Right lobe of liver (tissue), 4 donors: ENCODE results near the gene POLR3E.

Source experiments
- POLR2A ChIP-seq: fragments of 450-650 bp; IDR thresholded peaks from one replicate; pipeline ENCODE4 v1.6.1; 2017; ENCODE audit warnings: antibody characterized with exemption, mild to moderate bottlenecking
- TF ChIP-seq, protein P1 (sequence below), 4 donors: fragments of 200-600 bp in 3 of 4; fragments of 450-650 bp in 1 of 4; IDR thresholded peaks; one replicate each; pipeline versions ENCODE4 v1.5.1 to v1.8.0; 2016 to 2022; ENCODE audit warnings: antibody characterized with exemption in 4 of 4, mild to moderate bottlenecking in 2 of 4
- donor health status: DM: no; HTN: no; CAD: no.
- donor health status: DM: no; HTN: no; CAD: no.
- donor health status: DM: no; HTN: yes; CAD: no.

DNA sequence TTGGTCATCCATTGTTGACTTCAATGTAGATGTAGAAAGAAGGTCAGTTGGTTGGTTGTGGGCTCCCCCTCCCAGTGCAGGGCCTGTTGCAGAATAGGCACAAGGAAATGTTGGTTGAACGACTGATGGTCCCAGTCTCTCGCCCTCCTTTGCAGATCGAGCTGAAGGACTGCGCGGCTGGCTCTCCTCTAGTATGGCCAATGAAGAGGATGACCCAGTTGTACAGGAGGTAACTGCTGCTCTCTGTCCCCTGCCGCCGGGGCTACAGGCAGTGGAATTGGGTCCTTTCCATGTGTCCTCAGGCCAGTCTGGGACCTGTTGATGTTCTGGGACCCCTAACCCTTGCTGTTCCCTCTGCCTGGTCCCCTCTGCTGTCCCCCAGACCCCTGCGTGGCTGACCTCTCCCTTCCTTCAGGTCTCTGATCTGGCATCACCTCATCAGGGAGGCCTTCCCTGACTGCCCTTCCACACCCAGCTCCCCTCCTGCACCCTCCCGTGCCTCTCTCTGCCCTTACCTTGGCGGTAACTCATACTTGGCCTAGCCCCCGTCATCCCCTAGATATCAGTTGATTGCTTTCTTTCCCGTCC is 5.7 kb downstream of the POLR3E start:
- no peak for TF ChIP-seq POLR2A
- TF ChIP-seq, protein P1, sequence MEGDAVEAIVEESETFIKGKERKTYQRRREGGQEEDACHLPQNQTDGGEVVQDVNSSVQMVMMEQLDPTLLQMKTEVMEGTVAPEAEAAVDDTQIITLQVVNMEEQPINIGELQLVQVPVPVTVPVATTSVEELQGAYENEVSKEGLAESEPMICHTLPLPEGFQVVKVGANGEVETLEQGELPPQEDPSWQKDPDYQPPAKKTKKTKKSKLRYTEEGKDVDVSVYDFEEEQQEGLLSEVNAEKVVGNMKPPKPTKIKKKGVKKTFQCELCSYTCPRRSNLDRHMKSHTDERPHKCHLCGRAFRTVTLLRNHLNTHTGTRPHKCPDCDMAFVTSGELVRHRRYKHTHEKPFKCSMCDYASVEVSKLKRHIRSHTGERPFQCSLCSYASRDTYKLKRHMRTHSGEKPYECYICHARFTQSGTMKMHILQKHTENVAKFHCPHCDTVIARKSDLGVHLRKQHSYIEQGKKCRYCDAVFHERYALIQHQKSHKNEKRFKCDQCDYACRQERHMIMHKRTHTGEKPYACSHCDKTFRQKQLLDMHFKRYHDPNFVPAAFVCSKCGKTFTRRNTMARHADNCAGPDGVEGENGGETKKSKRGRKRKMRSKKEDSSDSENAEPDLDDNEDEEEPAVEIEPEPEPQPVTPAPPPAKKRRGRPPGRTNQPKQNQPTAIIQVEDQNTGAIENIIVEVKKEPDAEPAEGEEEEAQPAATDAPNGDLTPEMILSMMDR (IDR thresholded peaks at IDR 0.05), result no peak
